Measurements from ENCODE around the gene MGAT3.
A peak's percentile ranks its signal among the peaks of the same experiment; 100 is the strongest.

MGAT3 gene

GRCh38 chr22:39448205-39449054, 8.4 kb upstream of the MGAT3 start:
- TF ChIP-seq CTCF (IDR thresholded peaks at IDR 0.05; ENCODE audit: low read length, missing control alignments), result no peak
- DNase-seq (ENCODE audit: low read depth), result no peak
- H3K4me3 ChIP-seq (replicated peaks; ENCODE audit: low read depth, low read length), result no peak overlapping the region

GRCh38 chr22:39449708-39450107, 7.1 kb upstream of the MGAT3 start:
- no peak overlapping the region for H3K4me3 ChIP-seq (replicated peaks; ENCODE audit: low read depth, low read length)
- TF ChIP-seq CTCF (IDR thresholded peaks at IDR 0.05; ENCODE audit: low read length, missing control alignments), result no peak
- no peak for DNase-seq (ENCODE audit: low read depth)

GRCh38 chr22:39450258-39450955, 6.4 kb upstream of the MGAT3 start:
- no peak for TF ChIP-seq CTCF (IDR thresholded peaks at IDR 0.05; ENCODE audit: low read length, missing control alignments)
- no peak for DNase-seq (ENCODE audit: low read depth)

GRCh38 chr22:39452740-39453040, 4.1 kb upstream of the MGAT3 start:
- DNase-seq (ENCODE audit: low read depth), result no peak
- H3K4me3 ChIP-seq (replicated peaks; ENCODE audit: low read depth, low read length), result no peak overlapping the region
- TF ChIP-seq CTCF (IDR thresholded peaks at IDR 0.05; ENCODE audit: low read length, missing control alignments), result no peak

More at GRCh38 chr22:39450258-39450955, 6.4 kb upstream of the MGAT3 start:
- no peak overlapping the region for H3K4me3 ChIP-seq (replicated peaks; ENCODE audit: low read depth, low read length)

- H3K4me3 ChIP-seq (replicated peaks; ENCODE audit: low read depth, low read length), result no peak overlapping the region
- peak; percentile 35 for DNase-seq (ENCODE audit: low read depth)
Observed at GRCh38 chr22:39453765-39454378, 2.9 kb upstream of the MGAT3 start.

GRCh38 chr22:39454385-39454871, 2.4 kb upstream of the MGAT3 start:
- H3K4me3 ChIP-seq (replicated peaks; ENCODE audit: low read depth, low read length), result no peak overlapping the region
- TF ChIP-seq CTCF (IDR thresholded peaks at IDR 0.05; ENCODE audit: low read length, missing control alignments), result no peak
- peak; percentile 29 for DNase-seq (ENCODE audit: low read depth)

More at GRCh38 chr22:39453765-39454378, 2.9 kb upstream of the MGAT3 start:
- no peak for TF ChIP-seq CTCF (IDR thresholded peaks at IDR 0.05; ENCODE audit: low read length, missing control alignments)
